ENCODE results near the gene DHX29.

DNA sequence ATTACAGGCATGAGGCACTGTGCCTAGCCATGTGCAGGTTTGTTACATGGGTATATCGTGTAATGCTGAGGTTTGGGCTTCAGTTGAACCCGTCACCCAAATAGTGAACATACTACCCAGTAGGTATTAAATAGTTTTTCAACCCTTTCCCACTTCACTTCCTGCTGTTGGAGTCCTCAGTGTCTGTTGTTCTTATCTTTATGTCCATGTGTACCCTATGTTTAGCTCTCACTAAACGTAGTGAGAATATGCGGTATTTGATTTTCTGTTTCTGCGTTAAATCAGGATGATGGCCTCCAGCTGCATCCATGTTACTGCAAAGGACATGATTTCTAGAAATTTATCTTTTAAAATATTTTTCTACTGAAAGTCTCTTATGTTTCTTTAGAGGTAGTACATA, 18.1 kb upstream of the DHX29 start:
- no peak for TF ChIP-seq POLR2AphosphoS5 (IDR thresholded peaks at IDR 0.05)
- TF ChIP-seq, protein P1, sequence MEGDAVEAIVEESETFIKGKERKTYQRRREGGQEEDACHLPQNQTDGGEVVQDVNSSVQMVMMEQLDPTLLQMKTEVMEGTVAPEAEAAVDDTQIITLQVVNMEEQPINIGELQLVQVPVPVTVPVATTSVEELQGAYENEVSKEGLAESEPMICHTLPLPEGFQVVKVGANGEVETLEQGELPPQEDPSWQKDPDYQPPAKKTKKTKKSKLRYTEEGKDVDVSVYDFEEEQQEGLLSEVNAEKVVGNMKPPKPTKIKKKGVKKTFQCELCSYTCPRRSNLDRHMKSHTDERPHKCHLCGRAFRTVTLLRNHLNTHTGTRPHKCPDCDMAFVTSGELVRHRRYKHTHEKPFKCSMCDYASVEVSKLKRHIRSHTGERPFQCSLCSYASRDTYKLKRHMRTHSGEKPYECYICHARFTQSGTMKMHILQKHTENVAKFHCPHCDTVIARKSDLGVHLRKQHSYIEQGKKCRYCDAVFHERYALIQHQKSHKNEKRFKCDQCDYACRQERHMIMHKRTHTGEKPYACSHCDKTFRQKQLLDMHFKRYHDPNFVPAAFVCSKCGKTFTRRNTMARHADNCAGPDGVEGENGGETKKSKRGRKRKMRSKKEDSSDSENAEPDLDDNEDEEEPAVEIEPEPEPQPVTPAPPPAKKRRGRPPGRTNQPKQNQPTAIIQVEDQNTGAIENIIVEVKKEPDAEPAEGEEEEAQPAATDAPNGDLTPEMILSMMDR (IDR thresholded peaks at IDR 0.05) = no peak

All from gastroesophageal sphincter (tissue), 3 donors.